RPMI7951 (cell line): ENCODE measurements around the gene PFKL. TPM values are rescaled to one million over a fixed set of nuclear protein-coding genes. Genes with fewer than 3 reads are reported as not detected.

Experiments used
- DNase-seq: peaks from one replicate; pipeline ENCODE4 v3.0.0-alpha.2; 2012; ENCODE audit warnings: low read depth
- total RNA-seq: library from RNA; depleted of rRNA; stranded (reverse); fragments of >200 nt; shearing (Covaris generic); gene quantifications from 2 replicates; pipeline ENCODE4 v1.2.3, GENCODE V29; 2014

The PFKL gene
- total RNA-seq, 1 experiment from 2014 or later = 97.3 TPM

- DNase-seq = no peak
Observed at GRCh38 chr21:44312716-44313115, 12.9 kb downstream of the PFKL start.

- DNase-seq = no peak
Observed at GRCh38 chr21:44313451-44313850, 13.6 kb downstream of the PFKL start.

GRCh38 chr21:44314128-44314527 is 14.3 kb downstream of the PFKL start:
- DNase-seq = no peak

GRCh38 chr21:44314561-44314960 is 14.7 kb downstream of the PFKL start:
- no peak for DNase-seq

GRCh38 chr21:44315691-44316203 is 15.9 kb downstream of the PFKL start:
- DNase-seq = no peak

- DNase-seq = no peak
Observed at GRCh38 chr21:44316277-44316900, 16.5 kb downstream of the PFKL start.

- DNase-seq = no peak
Observed at GRCh38 chr21:44317241-44317782, 17.5 kb downstream of the PFKL start.

GRCh38 chr21:44317871-44318270 is 18.0 kb downstream of the PFKL start:
- DNase-seq = no peak

- no peak for DNase-seq
Observed at GRCh38 chr21:44318489-44319285, 18.8 kb downstream of the PFKL start.

- DNase-seq = no peak
Observed at GRCh38 chr21:44319407-44320065, 19.7 kb downstream of the PFKL start.

GRCh38 chr21:44320847-44321246 is 21.0 kb downstream of the PFKL start:
- DNase-seq = no peak

GRCh38 chr21:44321846-44322450 is 22.1 kb downstream of the PFKL start:
- no peak for DNase-seq

GRCh38 chr21:44322621-44323325 is 22.9 kb downstream of the PFKL start:
- DNase-seq = no peak

- DNase-seq = no peak
Observed at GRCh38 chr21:44323591-44323990, 23.7 kb downstream of the PFKL start.

- no peak for DNase-seq
Observed at GRCh38 chr21:44324106-44324853, 24.4 kb downstream of the PFKL start.

GRCh38 chr21:44324854-44325107 is 24.9 kb downstream of the PFKL start:
- DNase-seq = no peak

GRCh38 chr21:44325386-44326271 is 25.8 kb downstream of the PFKL start:
- DNase-seq = no peak

- no peak for DNase-seq
Observed at GRCh38 chr21:44326272-44326647, 26.4 kb downstream of the PFKL start.

- no peak for DNase-seq
Observed at GRCh38 chr21:44326716-44327602, 27.1 kb downstream of the PFKL start.
